GM12878 (cell line): Measurements from ENCODE around the gene TASOR2. TPM values are rescaled to one million over a fixed set of nuclear protein-coding genes. Genes with fewer than 3 reads are reported as not detected.

ENCODE experiments used
- ATAC-seq: fragments of 200-7000 bp; cut with Tn5 transposase; 3 replicates; pipeline ENCODE4 v1.9.1; 2020; ENCODE audit warnings: mild to moderate bottlenecking, moderate library complexity
- BruUV-seq: library from RNA; stranded (reverse); fragments of 400-500 nt; replicated peaks from 2 replicates; lab custom pipeline; 2021; lab: Mats Ljungman, UMichigan
- CTCF ChIA-PET: fragments of 300-600 bp; sonication (Branson Sonifier 250); formaldehyde crosslinking; extraction: SDS; loops from one replicate; lab custom pipeline; 2021; ENCODE audit warnings: inconsistent platforms; lab: Yijun Ruan, JAX
- POLR2A ChIA-PET: fragments of 350-600 bp; formaldehyde crosslinking; extraction: SDS; loops from one replicate; lab custom pipeline; 2021; ENCODE audit warnings: inconsistent platforms; lab: Charles Lee
- RAD21 ChIA-PET: fragments of 300-600 bp; sonication (Branson Sonifier 250); formaldehyde crosslinking; loops from one replicate; lab custom pipeline; 2023; ENCODE audit warnings: antibody characterized with exemption; ENCODE audit not compliant: unreplicated experiment; lab: Charles Lee
- SMC1A ChIA-PET: fragments of 300-600 bp; sonication (Branson Sonifier 250); formaldehyde crosslinking; loops from one replicate; lab custom pipeline; 2023; ENCODE audit not compliant: unreplicated experiment, uncharacterized antibody; lab: Charles Lee
- DNase-seq: peaks from one replicate; pipeline ENCODE4 v3.0.0-alpha.2; 2011; ENCODE audit warnings: low read depth, low spot score
- FAIRE-seq: peaks from 3 replicates; lab custom pipeline; 2011; peaks lifted over from hg19 to GRCh38; lab: Jason Lieb, UNC
- H2AFZ ChIP-seq: 2 replicates; pipeline ENCODE4 v1.6.0; 2011; ENCODE audit warnings: low read depth, low read length, control low read depth; ENCODE audit not compliant: control insufficient read depth
- H3K27ac ChIP-seq: 2 replicates; pipeline ENCODE4 v1.5.1; 2011; ENCODE audit warnings: control low read depth; ENCODE audit not compliant: control insufficient read depth, insufficient read depth
- H3K27me3 ChIP-seq, 2 experiments: replicated peaks in 1 of 2; 2 replicates each; pipeline versions ENCODE4 v1.6.0 to v1.6.1; 2011; ENCODE audit warnings: low read length in 1 of 2; ENCODE audit not compliant: control insufficient read depth in 2 of 2, insufficient read depth in 2 of 2
- H3K36me3 ChIP-seq, 2 experiments: 2 replicates each; pipeline ENCODE4 v1.5.1; 2011; ENCODE audit warnings: low read length in 1 of 2; ENCODE audit not compliant: control insufficient read depth in 2 of 2, insufficient read depth in 2 of 2
- H3K4me1 ChIP-seq: 2 replicates; pipeline ENCODE4 v1.6.1; 2011; ENCODE audit warnings: mild to moderate bottlenecking, low read length, moderate library complexity, mixed read lengths; ENCODE audit not compliant: control insufficient read depth, insufficient read depth
- H3K4me2 ChIP-seq: 2 replicates; pipeline ENCODE4 v1.6.0; 2011; ENCODE audit warnings: control low read depth; ENCODE audit not compliant: control insufficient read depth, insufficient read depth
- H3K4me3 ChIP-seq: fragments of 200-600 bp; sonication (generic); 2 replicates; pipeline ENCODE4 v1.5.1; 2016
- H3K79me2 ChIP-seq: 2 replicates; pipeline ENCODE4 v1.6.0; 2011; ENCODE audit warnings: low read length; ENCODE audit not compliant: control insufficient read depth, insufficient read depth
- H3K9ac ChIP-seq: 2 replicates; pipeline ENCODE4 v1.8.0; 2011; ENCODE audit warnings: low read length, control low read depth, mixed read lengths; ENCODE audit not compliant: control insufficient read depth, insufficient read depth
- H3K9me3 ChIP-seq: replicated peaks from 3 replicates; pipeline ENCODE4 v1.5.1; 2011; ENCODE audit warnings: mild to moderate bottlenecking, low read length; ENCODE audit not compliant: control insufficient read depth, insufficient read depth
- H4K20me1 ChIP-seq: 2 replicates; pipeline ENCODE4 v1.6.0; 2011; ENCODE audit not compliant: control insufficient read depth, insufficient read depth
- ASH2L ChIP-seq: fragments of 300-600, 200-600 bp; sonication (generic); IDR thresholded peaks from 2 replicates; pipeline ENCODE4 v1.6.1; 2017; ENCODE audit warnings: low read depth, mild to moderate bottlenecking, borderline replicate concordance
- FOS ChIP-seq: IDR thresholded peaks from 3 replicates; pipeline ENCODE4 v1.6.1; 2011; ENCODE audit warnings: borderline replicate concordance; ENCODE audit not compliant: insufficient read length; ENCODE audit errors: extremely low read depth
- HSF1 ChIP-seq: fragments of 150-350 bp; IDR thresholded peaks from 2 replicates; pipeline ENCODE4 v1.6.1; 2014; ENCODE audit warnings: mild to moderate bottlenecking, low read depth, low read length
- JUND ChIP-seq: IDR thresholded peaks from 2 replicates; pipeline ENCODE4 v1.6.1; 2012; ENCODE audit warnings: low read depth, mild to moderate bottlenecking, low read length, improper control_type of control experiment, moderate library complexity
- MYB ChIP-seq: fragments of 150-350 bp; IDR thresholded peaks from 2 replicates; pipeline ENCODE4 v1.6.1; 2014; ENCODE audit warnings: mild to moderate bottlenecking, low read depth, low read length, borderline replicate concordance
- PAX5 ChIP-seq: IDR thresholded peaks from 2 replicates; pipeline ENCODE4 v1.6.1; 2011; ENCODE audit warnings: low read depth, low read length, borderline replicate concordance
- RUNX3 ChIP-seq: IDR thresholded peaks from 2 replicates; pipeline ENCODE4 v1.6.1; 2012; ENCODE audit warnings: low read length, inconsistent platforms
- SRF ChIP-seq, 2 experiments: IDR thresholded peaks; 2 replicates each; pipeline ENCODE4 v1.6.1; 2011; ENCODE audit warnings: low read depth in 2 of 2, low read length in 2 of 2, mild to moderate bottlenecking in 1 of 2, moderate library complexity in 1 of 2
- WRNIP1 ChIP-seq: IDR thresholded peaks from 2 replicates; pipeline ENCODE4 v1.6.1; 2011; ENCODE audit warnings: low read depth, low read length, improper control_type of control experiment, borderline replicate concordance
- WGBS: methylation state at CpG from one replicate; pipeline ENCODE4 v1.1.6; 2016; ENCODE audit warnings: low lambda C conversion rate; ENCODE audit not compliant: insufficient replicate concordance, insufficient coverage; ENCODE audit errors: missing lambda C conversion rate; 5-methylcytosine and 5-hydroxymethylcytosine counted together
- in situ Hi-C: fragments of 300-500 bp; cut with MboI; formaldehyde crosslinking; loops from 9 replicates; pipeline ENCODE4 v1.14.3; 2018; ENCODE audit warnings: mixed read lengths
- intact Hi-C: fragments of 100-400 bp; cut with micrococcal nuclease; formaldehyde crosslinking; loops from one replicate; pipeline ENCODE4 v1.14.2; 2022; ENCODE audit not compliant: unreplicated experiment
- polyA plus RNA-seq, 11 experiments: library from polyadenylated mRNA; depleted of rRNA in 4 of 11; unstranded in 6 of 11; stranded (reverse) in 5 of 11; fragments of >200 nt; fragmentation: Nextera tagmentation in 4 of 11; fragmentation: Illumina TruSeq in 1 of 11; extraction: Ambion mirVana in 4 of 11; extraction: Trizol in 1 of 11; gene quantifications; 1 replicate in 1 of 11; 2 replicates in 10 of 11; pipeline versions ENCODE4 v1.2.1 to v1.2.3, GENCODE V29; 2011 to 2016; ENCODE audit warnings: inconsistent platforms in 2 of 11, missing spikeins in 2 of 11, low read depth in 1 of 11
- total RNA-seq, 4 experiments: library from RNA; depleted of rRNA in 3 of 4; stranded (reverse); fragments of >200 nt in 3 of 4; fragmentation: Illumina TruSeq in 1 of 4; extraction: Trizol in 1 of 4; gene quantifications; 2 replicates each; pipeline versions ENCODE4 v1.2.1 to v1.2.3, GENCODE V29; 2013 to 2021

Gene TASOR2
- total and polyA plus RNA-seq, 10 of the 15 experiments (the other 5 are each of a cell fraction or from before 2014, with no cell fraction given): 8.2 to 54.7 (median 31.0) TPM

- no peaks in the 10 kb centered on the region for H4K20me1 ChIP-seq
- TF ChIP-seq FOS (no peak), RUNX3 (peak; percentile 57), WRNIP1 (no peak), JUND (no peak), MYB (no peak), HSF1 (no peak), SRF (IDR thresholded peaks at IDR 0.05; ENCODE audit: low read depth in 2 of 2, low read length in 2 of 2) (no peak), PAX5 (0 out of 2 replicates have a peak, but pooled peaks have one; percentile 26), ASH2L (no peak)
- no peaks in the 10 kb centered on the region for H3K79me2 ChIP-seq
- intact Hi-C loops (no loop called here), in situ Hi-C loops (no loop called here)
- no peaks in the 10 kb centered on the region for H3K9me3 ChIP-seq
- H3K4me1 ChIP-seq: peaks cover 10% of the 10 kb centered on the region
- 21% methylated on average over 11 of the region's 11 CpGs for WGBS
- BruUV-seq: no TSS peak
- no peak for DNase-seq
- RAD21 ChIA-PET: no interaction called here
- H3K27ac ChIP-seq: no peak overlapping the region
- H3K9ac ChIP-seq: no peak overlapping the region
- peak; percentile 52 for ATAC-seq
- FAIRE-seq: no peak
- no peak overlapping the region for H3K4me3 ChIP-seq
- H3K36me3 ChIP-seq: no peaks in the 10 kb centered on the region
- SMC1A ChIA-PET: no interaction called here
- H2AFZ ChIP-seq: peak overlapping the region; percentile 2; the same call in 1 of the 2 replicates
- H3K27me3 ChIP-seq: no peaks in the 10 kb centered on the region
- no peak overlapping the region for H3K4me2 ChIP-seq
- CTCF ChIA-PET: no interaction called here
- POLR2A ChIA-PET: no interaction called here
Measured at GRCh38 chr10:5645375-5645774, 39.3 kb upstream of the TASOR2 start.
